GM12873 (cell line): ENCODE results near the gene PLA2G4A.

ENCODE experiments used
- CTCF ChIP-seq: IDR thresholded peaks from 2 replicates; pipeline ENCODE4 v1.5.1; 2012; ENCODE audit warnings: low read depth, mild to moderate bottlenecking, moderate library complexity, low read length, control low read depth; ENCODE audit not compliant: insufficient read depth; ENCODE audit errors: missing control alignments

PLA2G4A gene

GRCh38 chr1:186792870-186793581 lies 35.7 kb upstream of the PLA2G4A start:
- no peak for TF ChIP-seq CTCF

GRCh38 chr1:186793582-186793927 lies 35.2 kb upstream of the PLA2G4A start:
- no peak for TF ChIP-seq CTCF

GRCh38 chr1:186798960-186799688 lies 29.6 kb upstream of the PLA2G4A start:
- TF ChIP-seq CTCF, result no peak

DNA sequence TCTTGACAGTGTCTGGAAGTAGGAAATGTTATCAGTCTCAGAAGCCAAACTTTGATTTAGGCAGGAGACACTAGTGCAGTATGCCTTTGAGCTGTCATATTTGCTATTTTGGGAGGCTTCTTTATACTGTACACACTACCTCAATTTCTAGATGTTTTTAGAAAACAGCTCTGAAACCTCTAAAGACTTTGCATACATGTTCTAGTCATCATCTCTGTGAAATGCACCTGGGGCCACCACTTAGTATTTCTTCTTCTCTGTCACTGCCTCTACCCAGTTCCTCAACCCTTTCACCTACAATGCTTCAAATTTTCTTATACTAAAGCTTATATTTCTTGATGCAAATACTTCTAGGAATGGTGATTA lies 29.1 kb upstream of the PLA2G4A start:
- no peak for TF ChIP-seq CTCF

DNA sequence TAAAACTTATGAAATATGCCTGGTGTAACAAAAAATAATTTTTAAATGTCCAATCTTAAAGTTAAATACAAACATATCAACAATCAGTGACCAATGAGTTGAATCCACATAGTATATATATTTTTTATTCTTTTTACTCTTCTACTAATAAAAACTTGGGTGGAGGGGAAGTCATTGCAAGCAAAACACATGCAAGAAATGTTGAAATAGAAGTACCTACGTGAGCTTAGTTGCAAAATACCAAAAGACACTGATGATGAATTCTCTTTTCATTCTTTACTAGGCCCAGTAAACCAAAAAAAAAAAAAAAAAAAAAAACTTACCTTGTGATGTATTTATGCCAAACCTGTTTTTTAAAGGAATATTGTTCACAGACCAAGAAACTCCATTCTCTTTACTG lies 26.4 kb upstream of the PLA2G4A start:
- TF ChIP-seq CTCF, result no peak

DNA sequence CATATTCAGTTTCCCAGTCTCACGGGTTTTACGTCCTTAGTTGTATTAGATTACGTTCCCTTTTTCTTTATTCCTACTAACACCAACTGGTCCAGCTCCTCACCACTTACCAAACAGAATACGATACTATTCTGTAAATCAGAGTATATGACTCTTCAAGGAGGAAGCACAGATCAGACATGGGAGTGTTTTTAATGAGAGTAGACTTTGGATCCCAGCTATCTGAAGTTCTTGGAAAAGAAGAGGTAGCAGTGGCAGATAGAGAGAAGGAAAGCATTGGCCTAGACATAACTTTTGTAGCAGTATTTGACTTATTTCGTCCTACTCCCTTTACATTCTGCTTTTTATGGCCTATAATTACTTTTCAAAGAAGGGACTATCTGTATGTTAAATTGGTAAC lies 24.1 kb upstream of the PLA2G4A start:
- TF ChIP-seq CTCF, result no peak

DNA sequence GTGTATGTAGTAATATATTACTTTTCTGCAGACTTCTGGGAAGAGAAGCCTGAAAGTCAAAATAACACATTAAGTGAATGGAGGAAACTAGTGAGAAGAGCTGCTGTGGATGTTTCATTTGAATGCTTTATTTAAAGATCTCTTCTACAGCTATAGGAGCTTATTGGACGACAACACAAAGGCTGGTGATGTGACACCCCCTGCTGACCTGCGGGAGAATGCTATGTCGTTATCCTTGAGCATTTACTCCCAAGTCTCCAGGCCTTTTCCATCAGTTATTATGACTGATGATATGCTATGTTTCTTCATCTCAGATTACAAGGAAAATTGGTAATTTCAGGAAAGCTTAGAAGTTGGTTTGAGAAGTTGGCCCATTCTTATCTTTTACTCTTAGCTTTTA lies 22.3 kb upstream of the PLA2G4A start:
- peak; percentile 50 for TF ChIP-seq CTCF
